ENCODE data around the gene FBXO22.

DNA sequence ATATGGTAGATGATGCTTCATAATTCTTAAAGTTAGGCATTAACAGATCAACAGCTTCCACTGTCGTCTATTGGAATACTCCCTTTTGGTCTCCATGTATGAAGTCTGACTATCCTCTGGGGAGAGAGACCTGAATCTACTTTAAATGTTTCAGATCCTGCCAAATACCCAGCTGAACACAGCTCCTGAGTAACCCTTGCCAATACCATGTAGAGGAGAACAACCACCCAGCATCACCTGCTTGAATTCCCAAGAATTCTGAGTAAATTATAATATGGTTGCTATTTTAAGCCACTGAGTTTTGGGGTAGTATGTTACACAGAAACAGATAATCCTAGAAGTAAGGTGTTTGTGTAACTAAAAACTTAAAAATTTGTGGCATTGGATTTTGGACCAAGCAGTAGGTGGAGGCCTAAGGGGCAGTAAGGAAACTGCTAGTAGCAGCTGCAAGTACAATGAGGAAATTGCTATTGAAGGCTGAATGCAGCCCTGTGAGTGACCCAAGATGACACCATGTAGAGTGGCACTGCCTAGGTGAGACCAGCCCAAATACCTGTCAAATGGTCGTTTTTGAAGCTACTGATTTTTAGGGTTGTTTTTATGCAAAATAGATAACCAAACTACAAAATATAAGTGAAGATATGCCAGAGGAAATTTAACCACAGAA lies 77.6 kb downstream of the FBXO22 start:
- TF ChIP-seq CTCF (IDR thresholded peaks at IDR 0.05; ENCODE audit: low read depth, low read length), result no peak
- TF ChIP-seq, protein P1, sequence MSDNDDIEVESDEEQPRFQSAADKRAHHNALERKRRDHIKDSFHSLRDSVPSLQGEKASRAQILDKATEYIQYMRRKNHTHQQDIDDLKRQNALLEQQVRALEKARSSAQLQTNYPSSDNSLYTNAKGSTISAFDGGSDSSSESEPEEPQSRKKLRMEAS (IDR thresholded peaks at IDR 0.05; ENCODE audit: low read depth, low read length), result no peak

Data from NB4 (cell line).